HCT116 (cell line): ENCODE data around the gene DIS3L2. TPM values are rescaled to one million over a fixed set of nuclear protein-coding genes. Genes with fewer than 3 reads are reported as not detected.

Experiments used
- ATAC-seq: fragments of 200-7000 bp; cut with Tn5 transposase; 2 replicates; pipeline ENCODE4 v1.9.1; 2020; ENCODE audit warnings: mild to moderate bottlenecking, moderate library complexity
- BruUV-seq: library from RNA; stranded (reverse); fragments of 400-500 nt; replicated peaks from 2 replicates; lab custom pipeline; 2021; lab: Mats Ljungman, UMichigan
- CTCF ChIA-PET: fragments of 300-600 bp; sonication (Branson Sonifier 250); formaldehyde crosslinking; loops from one replicate; lab custom pipeline; 2021; ENCODE audit warnings: antibody characterized with exemption; lab: Charles Lee
- POLR2A ChIA-PET: fragments of 300-600, 350-600 bp; sonication (Branson Sonifier 250); formaldehyde crosslinking; loops from one replicate; lab custom pipeline; 2021; ENCODE audit warnings: antibody characterized with exemption; lab: Charles Lee
- RAD21 ChIA-PET, 2 experiments: fragments of 300-600 bp; sonication (Branson Sonifier 250); formaldehyde crosslinking; loops; one replicate each; lab custom pipeline; 2023; ENCODE audit warnings: low total read pairs in 2 of 2; ENCODE audit not compliant: uncharacterized antibody in 2 of 2, unreplicated experiment in 2 of 2, low non-redundant PET in 1 of 2; lab: Charles Lee
- DNase-seq: peaks from one replicate; pipeline ENCODE4 v3.0.0-alpha.2; 2010; ENCODE audit warnings: low read depth, low spot score
- H2AFZ ChIP-seq: fragments of 200-600 bp; shearing (Covaris generic), sonication (generic); 2 replicates; pipeline ENCODE4 v1.6.1; 2017; ENCODE audit warnings: low read depth, mixed run types, mixed read lengths, antibody characterized with exemption, low read length; ENCODE audit not compliant: poor library complexity, severe bottlenecking
- H3K27ac ChIP-seq: 2 replicates; pipeline ENCODE4 v1.5.1; 2012; ENCODE audit warnings: low read depth, low read length
- H3K27me3 ChIP-seq: fragments of 200-600 bp; sonication (generic); 2 replicates; pipeline ENCODE4 v1.6.1; 2016; ENCODE audit warnings: mixed run types, low read length, mixed read lengths; ENCODE audit not compliant: insufficient read depth
- H3K36me3 ChIP-seq, 2 experiments: fragments of 200-500 bp in 1 of 2; fragments of 200-600 bp in 1 of 2; sonication (Bioruptor generic) in 1 of 2; sonication (generic) in 1 of 2; 2 replicates each; pipeline versions ENCODE4 v1.5.1 to v1.6.1; 2014 to 2016; ENCODE audit warnings: low read length in 2 of 2, inconsistent platforms in 1 of 2, mixed read lengths in 1 of 2, mixed run types in 1 of 2; ENCODE audit not compliant: insufficient read depth in 2 of 2, control insufficient read depth in 1 of 2
- H3K4me1 ChIP-seq, 2 experiments: fragments of 200-600 bp in 1 of 2; sonication (generic) in 1 of 2; 2 replicates each; pipeline versions ENCODE4 v1.5.1 to v1.6.1; 2012 to 2017; ENCODE audit warnings: low read length in 2 of 2, inconsistent platforms in 1 of 2, mild to moderate bottlenecking in 1 of 2, mixed read lengths in 1 of 2, mixed run types in 1 of 2, moderate library complexity in 1 of 2; ENCODE audit not compliant: insufficient read depth in 2 of 2, control insufficient read depth in 1 of 2
- H3K4me2 ChIP-seq: fragments of 200-600 bp; sonication (generic); 2 replicates; pipeline ENCODE4 v1.6.1; 2017; ENCODE audit warnings: mixed run types, low read length, mixed read lengths
- H3K4me3 ChIP-seq, 2 experiments: fragments of 200-600 bp in 1 of 2; sonication (generic) in 1 of 2; replicated peaks in 1 of 2; 2 replicates each; pipeline ENCODE4 v1.5.1; 2011 to 2016; ENCODE audit warnings: low read length in 2 of 2, control low read depth in 1 of 2, low read depth in 1 of 2, mild to moderate bottlenecking in 1 of 2, mixed read lengths in 1 of 2, mixed run types in 1 of 2
- H3K79me2 ChIP-seq: fragments of 200-600 bp; sonication (generic); 2 replicates; pipeline ENCODE4 v1.6.1; 2017; ENCODE audit warnings: mild to moderate bottlenecking, mixed run types, low read length, moderate library complexity, mixed read lengths; ENCODE audit not compliant: insufficient read depth
- H3K9ac ChIP-seq: fragments of 200-600 bp; sonication (generic); 2 replicates; pipeline ENCODE4 v1.6.1; 2016; ENCODE audit warnings: low read length, mixed read lengths
- H3K9me2 ChIP-seq: fragments of 200-600 bp; sonication (generic), shearing (Covaris generic); 2 replicates; pipeline ENCODE4 v1.6.1; 2017; ENCODE audit warnings: mixed run types, mild to moderate bottlenecking, moderate library complexity; ENCODE audit not compliant: insufficient read depth
- H3K9me3 ChIP-seq, 2 experiments: fragments of 200-500 bp in 1 of 2; fragments of 200-600 bp in 1 of 2; sonication (Bioruptor generic) in 1 of 2; sonication (generic) in 1 of 2; 2 replicates each; pipeline ENCODE4 v1.6.1; 2014 to 2017; ENCODE audit warnings: low read length in 2 of 2, mixed read lengths in 2 of 2, inconsistent platforms in 1 of 2, low read depth in 1 of 2, mild to moderate bottlenecking in 1 of 2, mixed run types in 1 of 2, moderate library complexity in 1 of 2; ENCODE audit not compliant: control insufficient read depth in 1 of 2, insufficient read depth in 1 of 2
- H4K20me1 ChIP-seq: fragments of 200-600 bp; sonication (generic), shearing (Covaris generic); 2 replicates; pipeline ENCODE4 v1.6.1; 2017; ENCODE audit warnings: mixed run types, mild to moderate bottlenecking, moderate library complexity; ENCODE audit not compliant: insufficient read depth
- CBX3 ChIP-seq: IDR thresholded peaks from 2 replicates; pipeline ENCODE4 v1.6.1; 2012; ENCODE audit warnings: low read depth
- EZH2 ChIP-seq: fragments of 200-600 bp; sonication (generic); IDR thresholded peaks from 2 replicates; pipeline ENCODE4 v1.6.1; 2017; ENCODE audit warnings: antibody characterized with exemption, mixed run types
- JUND ChIP-seq: IDR thresholded peaks from 2 replicates; pipeline ENCODE4 v1.6.1; 2012
- POLR2A ChIP-seq: IDR thresholded peaks from 2 replicates; pipeline ENCODE4 v1.7.0; 2011; ENCODE audit warnings: borderline replicate concordance; ENCODE audit not compliant: insufficient read depth, insufficient read length; ENCODE audit errors: extremely low read depth
- RAD21 ChIP-seq: IDR thresholded peaks from 2 replicates; pipeline ENCODE4 v1.6.1; 2012; ENCODE audit warnings: low read depth, mild to moderate bottlenecking
- TCF7L2 ChIP-seq: IDR thresholded peaks from 2 replicates; pipeline ENCODE4 v1.7.0; 2011; ENCODE audit warnings: borderline replicate concordance, inconsistent platforms; ENCODE audit not compliant: insufficient read depth, insufficient read length; ENCODE audit errors: extremely low read depth
- ZNF274 ChIP-seq: fragments of 200-500 bp; sonication (Bioruptor generic); IDR thresholded peaks from 2 replicates; pipeline ENCODE4 v1.6.1; 2014; ENCODE audit warnings: mild to moderate bottlenecking, low read depth, low read length, inconsistent platforms
- intact Hi-C: fragments of 100-400 bp; cut with micrococcal nuclease; formaldehyde crosslinking; loops from 2 replicates; pipeline ENCODE4 v1.10.0; 2022
- total RNA-seq: library from RNA; stranded (reverse); gene quantifications from one replicate; pipeline ENCODE4 v1.2.1, GENCODE V29; 2021; ENCODE audit not compliant: unreplicated experiment
- TF ChIP-seq, protein P1 (sequence below): IDR thresholded peaks from 2 replicates; pipeline ENCODE4 v1.6.1; 2012
- TF ChIP-seq, protein P2 (sequence below): IDR thresholded peaks from 2 replicates; pipeline ENCODE4 v1.6.1; 2011; ENCODE audit warnings: mild to moderate bottlenecking, low read length, moderate library complexity; ENCODE audit not compliant: insufficient replicate concordance; ENCODE audit errors: extremely low read depth
- TF ChIP-seq, protein P3 (sequence below): IDR thresholded peaks from 2 replicates; pipeline ENCODE4 v1.6.1; 2012

DIS3L2 gene
- total RNA-seq, 1 experiment from 2014 or later, result 42.5 TPM

- Histone ChIP-seq H3K79me2 (no peaks in the 10 kb centered on the region), H3K4me1 (no peaks in the 10 kb centered on the region), H3K36me3 (no peaks in the 10 kb centered on the region), H3K4me2 (no peak overlapping the region), H4K20me1 (no peaks in the 10 kb centered on the region; the same call in 1 of the 2 replicates), H3K4me3 (no peak overlapping the region), H3K27ac (no peak overlapping the region), H3K27me3 (no peaks in the 10 kb centered on the region), H3K9ac (no peak overlapping the region), H3K9me3 (no peaks in the 10 kb centered on the region), H2AFZ (no peak overlapping the region), H3K9me2 (no peaks in the 10 kb centered on the region)
- intact Hi-C loops, result no loop called here
- RAD21 ChIA-PET, result no interaction called here
- BruUV-seq, result no TSS peak
- ATAC-seq, result no peak
- TF ChIP-seq ZNF274 (no peak), POLR2A (no peak), CBX3 (no peak), RAD21 (no peak), JUND (no peak), TCF7L2 (no peak), EZH2 (no peak)
- TF ChIP-seq, protein P1, sequence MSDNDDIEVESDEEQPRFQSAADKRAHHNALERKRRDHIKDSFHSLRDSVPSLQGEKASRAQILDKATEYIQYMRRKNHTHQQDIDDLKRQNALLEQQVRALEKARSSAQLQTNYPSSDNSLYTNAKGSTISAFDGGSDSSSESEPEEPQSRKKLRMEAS, result no peak
- TF ChIP-seq, protein P2, sequence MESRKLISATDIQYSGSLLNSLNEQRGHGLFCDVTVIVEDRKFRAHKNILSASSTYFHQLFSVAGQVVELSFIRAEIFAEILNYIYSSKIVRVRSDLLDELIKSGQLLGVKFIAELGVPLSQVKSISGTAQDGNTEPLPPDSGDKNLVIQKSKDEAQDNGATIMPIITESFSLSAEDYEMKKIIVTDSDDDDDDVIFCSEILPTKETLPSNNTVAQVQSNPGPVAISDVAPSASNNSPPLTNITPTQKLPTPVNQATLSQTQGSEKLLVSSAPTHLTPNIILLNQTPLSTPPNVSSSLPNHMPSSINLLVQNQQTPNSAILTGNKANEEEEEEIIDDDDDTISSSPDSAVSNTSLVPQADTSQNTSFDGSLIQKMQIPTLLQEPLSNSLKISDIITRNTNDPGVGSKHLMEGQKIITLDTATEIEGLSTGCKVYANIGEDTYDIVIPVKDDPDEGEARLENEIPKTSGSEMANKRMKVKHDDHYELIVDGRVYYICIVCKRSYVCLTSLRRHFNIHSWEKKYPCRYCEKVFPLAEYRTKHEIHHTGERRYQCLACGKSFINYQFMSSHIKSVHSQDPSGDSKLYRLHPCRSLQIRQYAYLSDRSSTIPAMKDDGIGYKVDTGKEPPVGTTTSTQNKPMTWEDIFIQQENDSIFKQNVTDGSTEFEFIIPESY, result no peak
- TF ChIP-seq, protein P3, sequence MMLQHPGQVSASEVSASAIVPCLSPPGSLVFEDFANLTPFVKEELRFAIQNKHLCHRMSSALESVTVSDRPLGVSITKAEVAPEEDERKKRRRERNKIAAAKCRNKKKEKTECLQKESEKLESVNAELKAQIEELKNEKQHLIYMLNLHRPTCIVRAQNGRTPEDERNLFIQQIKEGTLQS, result no peak
- DNase-seq, result no peak
- POLR2A ChIA-PET, result no interaction called here
- CTCF ChIA-PET, result no interaction called here
Observed at GRCh38 chr2:232246245-232246644, 284.7 kb downstream of the DIS3L2 start.
